WTC11 (cell line): Measurements from ENCODE around the gene ADAP1. TPM values are rescaled to one million over a fixed set of nuclear protein-coding genes. Genes with fewer than 3 reads are reported as not detected.
A peak's percentile ranks its signal among the peaks of the same experiment; 100 is the strongest.

Experiments
- ATAC-seq: fragments of 200-7000 bp; cut with Tn5 transposase; 2 replicates; pipeline ENCODE4 v1.10.0; 2021; ENCODE audit warnings: mild to moderate bottlenecking, moderate library complexity
- CTCF ChIA-PET: fragments of 300-600 bp; sonication (Branson Sonifier 250); formaldehyde crosslinking; loops from one replicate; lab custom pipeline; 2021; ENCODE audit warnings: antibody characterized with exemption; lab: Charles Lee
- POLR2A ChIA-PET: fragments of 350-600 bp; sonication (Branson Sonifier 250); formaldehyde crosslinking; loops from one replicate; lab custom pipeline; 2021; ENCODE audit warnings: antibody characterized with exemption; lab: Charles Lee
- DNase-seq: peaks from one replicate; pipeline ENCODE4 v3.0.0; 2021; ENCODE audit warnings: low spot score
- H3K27ac Mint-ChIP-seq: 2 replicates; pipeline ENCODE4 v1.8.0; 2021; ENCODE audit warnings: mixed read lengths
- H3K27me3 Mint-ChIP-seq: 2 replicates; pipeline ENCODE4 v1.8.0; 2021; ENCODE audit warnings: low read depth, mild to moderate bottlenecking, moderate library complexity, mixed read lengths
- H3K36me3 Mint-ChIP-seq: 2 replicates; pipeline ENCODE4 v1.8.0; 2021; ENCODE audit warnings: mixed read lengths
- H3K4me1 Mint-ChIP-seq: 2 replicates; pipeline ENCODE4 v1.8.0; 2022; ENCODE audit warnings: mixed read lengths
- H3K4me3 Mint-ChIP-seq: 2 replicates; pipeline ENCODE4 v1.8.0; 2021; ENCODE audit warnings: mild to moderate bottlenecking, moderate library complexity, mixed read lengths
- H3K9me3 Mint-ChIP-seq: 2 replicates; pipeline ENCODE4 v1.8.0; 2021; ENCODE audit warnings: mixed read lengths
- ATF2 ChIP-seq: sonication (generic); formaldehyde crosslinking; IDR thresholded peaks from 2 replicates; pipeline ENCODE4 v1.8.1; 2022; ENCODE audit warnings: low read depth, missing genetic modification reagents, borderline replicate concordance
- E2F4 ChIP-seq: sonication (generic); formaldehyde crosslinking; IDR thresholded peaks from 2 replicates; pipeline ENCODE4 v1.8.1; 2022; ENCODE audit warnings: low read depth, mild to moderate bottlenecking, moderate library complexity, missing genetic modification reagents, borderline replicate concordance
- E2F5 ChIP-seq: sonication (generic); formaldehyde crosslinking; IDR thresholded peaks from 2 replicates; pipeline ENCODE4 v1.8.1; 2022; ENCODE audit warnings: mild to moderate bottlenecking, moderate library complexity, missing genetic modification reagents
- ELF4 ChIP-seq: sonication (generic); formaldehyde crosslinking; IDR thresholded peaks from 2 replicates; pipeline ENCODE4 v1.8.1; 2022; ENCODE audit warnings: low read depth, mild to moderate bottlenecking, moderate library complexity, missing genetic modification reagents
- EMX1 ChIP-seq: fragments of 250-450 bp; sonication (Bioruptor Pico); IDR thresholded peaks from 2 replicates; pipeline ENCODE4 v1.8.0; 2021; ENCODE audit warnings: mild to moderate bottlenecking
- FOXP4 ChIP-seq: sonication (generic); formaldehyde crosslinking; IDR thresholded peaks from 2 replicates; pipeline ENCODE4 v1.8.0; 2022; ENCODE audit warnings: mild to moderate bottlenecking, missing genetic modification reagents
- GABPB1 ChIP-seq: sonication (generic); formaldehyde crosslinking; IDR thresholded peaks from 2 replicates; pipeline ENCODE4 v1.8.1; 2023; ENCODE audit warnings: mild to moderate bottlenecking, missing genetic modification reagents
- GRHL2 ChIP-seq: fragments of 250-450 bp; sonication (Bioruptor Pico); IDR thresholded peaks from 2 replicates; pipeline ENCODE4 v1.8.0; 2022; ENCODE audit warnings: mild to moderate bottlenecking, moderate library complexity; ENCODE audit not compliant: insufficient replicate concordance, severe bottlenecking
- HMGXB4 ChIP-seq: sonication (generic); formaldehyde crosslinking; IDR thresholded peaks from 2 replicates; pipeline ENCODE4 v1.8.1; 2023; ENCODE audit warnings: mild to moderate bottlenecking, moderate library complexity, missing genetic modification reagents
- MYBL2 ChIP-seq: sonication (generic); formaldehyde crosslinking; IDR thresholded peaks from 2 replicates; pipeline ENCODE4 v1.8.1; 2023; ENCODE audit warnings: mild to moderate bottlenecking, moderate library complexity, missing genetic modification reagents
- NR1H2 ChIP-seq: sonication (generic); formaldehyde crosslinking; IDR thresholded peaks from 2 replicates; pipeline ENCODE4 v1.9.0; 2021; ENCODE audit warnings: mild to moderate bottlenecking, moderate library complexity, missing genetic modification reagents
- OVOL2 ChIP-seq: fragments of 250-450 bp; sonication (Bioruptor Pico); IDR thresholded peaks from 2 replicates; pipeline ENCODE4 v1.9.0; 2021; ENCODE audit warnings: mild to moderate bottlenecking, borderline replicate concordance
- RORB ChIP-seq: fragments of 250-450 bp; sonication (Bioruptor Pico); IDR thresholded peaks from 2 replicates; pipeline ENCODE4 v1.9.0; 2021; ENCODE audit warnings: mild to moderate bottlenecking
- TCF7 ChIP-seq: sonication (generic); formaldehyde crosslinking; IDR thresholded peaks from 2 replicates; pipeline ENCODE4 v1.8.0; 2022; ENCODE audit warnings: mild to moderate bottlenecking, low read depth, missing genetic modification reagents, moderate library complexity
- ZNF232 ChIP-seq: sonication (generic); formaldehyde crosslinking; IDR thresholded peaks from 2 replicates; pipeline ENCODE4 v1.8.0; 2022; ENCODE audit warnings: mild to moderate bottlenecking, missing genetic modification reagents
- ZNF532 ChIP-seq: fragments of 250-450 bp; sonication (Bioruptor Pico); IDR thresholded peaks from 2 replicates; pipeline ENCODE4 v1.9.0; 2021; ENCODE audit warnings: mild to moderate bottlenecking, borderline replicate concordance
- total RNA-seq: library from RNA; stranded (reverse); gene quantifications from 3 replicates; pipeline ENCODE4 v1.2.3, GENCODE V29; 2021

Gene ADAP1
- total RNA-seq, 1 experiment from 2014 or later = 4.3 TPM

- Mint-ChIP-seq H3K27me3 (peaks cover 19% of the 10 kb centered on the region), H3K36me3 (no peaks in the 10 kb centered on the region), H3K4me3 (no peak overlapping the region), H3K9me3 (peaks cover 4% of the 10 kb centered on the region; the same call in 1 of the 2 replicates), H3K4me1 (no peaks in the 10 kb centered on the region), H3K27ac (0 out of 2 replicates have a peak overlapping the region, but pooled peaks have one; percentile 32)
- ATAC-seq = no peak
- TF ChIP-seq ELF4 (CRISPR knock-in tag) (no peak), TCF7 (CRISPR knock-in tag) (no peak), NR1H2 (no peak), EMX1 (CRISPR knock-in tag) (no peak), ZNF532 (CRISPR knock-in tag) (no peak), MYBL2 (CRISPR knock-in tag) (no peak), RORB (CRISPR knock-in tag) (no peak), GRHL2 (CRISPR knock-in tag) (no peak), E2F4 (CRISPR knock-in tag) (no peak), ZNF232 (no peak), HMGXB4 (CRISPR knock-in tag) (no peak), FOXP4 (CRISPR knock-in tag) (no peak), GABPB1 (CRISPR knock-in tag) (no peak)
- CTCF ChIA-PET = no interaction called here
- POLR2A ChIA-PET = no interaction called here
- DNase-seq = no peak
Observed at GRCh38 chr7:936386-937054, 18.0 kb downstream of the ADAP1 start.

- Mint-ChIP-seq H3K27me3 (peaks cover 13% of the 10 kb centered on the region), H3K4me1 (no peaks in the 10 kb centered on the region), H3K4me3 (no peak overlapping the region), H3K9me3 (peaks cover 4% of the 10 kb centered on the region; the same call in 1 of the 2 replicates), H3K36me3 (no peaks in the 10 kb centered on the region), H3K27ac (0 out of 2 replicates have a peak overlapping the region, but pooled peaks have one; percentile 32)
- peak; percentile 10 for DNase-seq
- POLR2A ChIA-PET = no interaction called here
- no peak for TF ChIP-seq OVOL2 (CRISPR knock-in tag)
- TF ChIP-seq ATF2 (CRISPR knock-in tag) = no peak
- TF ChIP-seq ELF4 (CRISPR knock-in tag) = no peak
- TF ChIP-seq E2F5 = no peak
- no peak for ATAC-seq
- CTCF ChIA-PET = no interaction called here
Observed at GRCh38 chr7:935874-936385, 18.6 kb downstream of the ADAP1 start.
